ENCODE data around the gene SP140L. TPM values are rescaled to one million over a fixed set of nuclear protein-coding genes. Genes with fewer than 3 reads are reported as not detected.

The SP140L gene
- polyA plus RNA-seq, 1 of the 3 experiments (the other 2 are of a cell fraction) = 13.5 TPM

- TF ChIP-seq TAF1 (IDR thresholded peaks at IDR 0.05; ENCODE audit: borderline replicate concordance, low read depth, low read length) (no peak), YY1 (IDR thresholded peaks at IDR 0.05; ENCODE audit: low read depth) (no peak), GATA2 (CRISPR knock-in tag; IDR thresholded peaks at IDR 0.05) (no peak), MXI1 (IDR thresholded peaks at IDR 0.05; ENCODE audit: low read depth, low read length) (no peak; the same call in 1 of the 2 replicates), RCOR1 (IDR thresholded peaks at IDR 0.05; ENCODE audit: low read length) (no peak), TEAD4 (IDR thresholded peaks at IDR 0.05; ENCODE audit: borderline replicate concordance, insufficient read depth) (no peak), JUND (IDR thresholded peaks at IDR 0.05) (peak; percentile 25; the same call in 1 of the 2 replicates), MEF2A (IDR thresholded peaks at IDR 0.05; ENCODE audit: borderline replicate concordance, low read depth) (no peak), RXRA (IDR thresholded peaks at IDR 0.05; ENCODE audit: borderline replicate concordance, low read depth) (peak; percentile 36; the same call in 1 of the 2 replicates), CTCF (IDR thresholded peaks at IDR 0.05) (no peak), POLR2AphosphoS5 (IDR thresholded peaks at IDR 0.05; ENCODE audit: low read depth, low read length) (no peak), EZH2phosphoT487 (IDR thresholded peaks at IDR 0.05; ENCODE audit: borderline replicate concordance, low read depth) (no peak), EP300 (IDR thresholded peaks at IDR 0.05; ENCODE audit: borderline replicate concordance in 1 of 2, low read depth in 1 of 2, low read length in 1 of 2) (no peak), RAD21 (IDR thresholded peaks at IDR 0.05; ENCODE audit: low read length) (no peak), PBX3 (IDR thresholded peaks at IDR 0.05) (no peak; the same call in 1 of the 2 replicates), SIN3A (IDR thresholded peaks at IDR 0.05; ENCODE audit: borderline replicate concordance, low read depth, low read length) (no peak), FOSL2 (IDR thresholded peaks at IDR 0.05; ENCODE audit: borderline replicate concordance, low read depth) (peak; percentile 38; the same call in 1 of the 2 replicates), IRF3 (IDR thresholded peaks at IDR 0.05; ENCODE audit: low read depth, low read length) (no peak), MAX (IDR thresholded peaks at IDR 0.05; ENCODE audit: low read depth) (peak; percentile 89), USF2 (IDR thresholded peaks at IDR 0.05; ENCODE audit: borderline replicate concordance, low read depth, low read length) (no peak)
Observed at GRCh38 chr2:230418341-230419016, 91.5 kb downstream of the SP140L start (continued).

Measured in SK-N-SH (cell line).